ENCODE results near the gene U2SURP.
"Not testable (repeated sequence)": the region's sequence is repeated elsewhere in the genome, so short reads cannot be mapped to it uniquely, and the experiment has no call there.

U2SURP gene

DNA sequence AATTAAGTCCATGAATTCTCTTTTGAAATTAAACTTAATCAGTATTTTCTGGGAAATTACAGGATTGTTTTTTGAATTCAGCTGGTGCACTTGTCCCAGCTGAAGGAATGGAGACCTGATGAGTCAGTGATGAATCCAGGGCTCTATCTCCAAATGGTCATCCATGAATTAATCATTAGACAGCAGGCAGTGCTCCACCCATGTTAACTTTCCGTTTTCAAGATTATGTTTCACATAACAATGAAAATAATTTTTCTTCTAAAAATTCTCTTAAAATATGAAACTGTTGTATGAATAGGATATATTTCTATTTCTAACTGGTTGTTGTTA, 24.0 kb upstream of the U2SURP start:
- DNase-seq, result no peak

DNA sequence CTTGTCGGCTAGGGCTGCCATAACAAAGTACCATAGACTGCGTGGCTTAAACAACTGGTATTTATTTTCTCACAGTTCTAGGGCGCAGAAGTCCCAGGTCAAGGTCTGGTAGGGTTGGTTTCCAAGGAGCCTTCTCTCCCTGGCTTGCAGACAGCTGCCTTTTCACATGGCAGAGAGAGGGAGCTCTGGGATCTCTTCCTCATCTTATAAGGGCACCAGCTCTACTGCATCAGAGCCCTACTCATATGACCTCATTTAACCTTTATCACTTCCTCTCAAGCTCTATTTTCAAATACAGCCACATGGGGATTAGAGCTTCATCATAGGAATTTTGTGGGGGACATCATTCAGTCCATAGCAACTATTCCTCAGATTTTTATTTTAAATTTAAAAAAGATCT, 20.3 kb upstream of the U2SURP start:
- no peak for DNase-seq

DNA sequence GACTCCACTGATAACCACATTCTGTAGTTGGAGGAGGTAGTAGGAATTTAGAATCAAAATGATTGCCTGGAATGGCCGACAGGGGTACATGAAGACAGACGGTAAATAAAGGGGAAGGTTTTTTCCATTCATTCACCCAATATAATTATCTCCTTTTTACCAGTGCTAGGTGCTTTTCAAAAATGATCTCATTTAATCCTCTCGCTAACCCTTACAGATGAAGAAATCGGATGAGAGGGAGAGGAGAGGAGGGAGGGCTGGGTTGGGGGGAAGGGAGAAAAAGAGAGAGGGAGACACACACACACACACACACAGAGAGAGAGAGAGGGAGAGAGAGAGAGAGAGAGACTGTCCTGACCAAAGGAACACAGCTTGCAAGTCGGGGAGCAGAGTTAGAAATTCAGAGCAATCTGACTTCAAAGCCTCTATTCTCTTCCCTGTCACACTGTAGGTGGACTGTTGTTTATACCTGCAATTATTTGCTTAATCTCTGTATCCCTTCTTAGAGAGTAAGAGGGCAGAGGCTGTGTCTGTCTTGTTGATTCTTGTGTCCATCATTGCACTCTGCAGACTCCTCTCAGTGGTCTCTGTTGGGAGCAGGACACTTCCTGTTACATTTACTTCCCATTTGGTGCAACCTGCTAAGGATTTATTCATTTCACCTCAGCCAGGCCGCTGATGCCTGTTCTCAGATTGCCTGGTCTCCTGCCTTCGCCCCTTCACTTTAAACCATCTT, 19.2 kb upstream of the U2SURP start:
- DNase-seq, result no peak

DNA sequence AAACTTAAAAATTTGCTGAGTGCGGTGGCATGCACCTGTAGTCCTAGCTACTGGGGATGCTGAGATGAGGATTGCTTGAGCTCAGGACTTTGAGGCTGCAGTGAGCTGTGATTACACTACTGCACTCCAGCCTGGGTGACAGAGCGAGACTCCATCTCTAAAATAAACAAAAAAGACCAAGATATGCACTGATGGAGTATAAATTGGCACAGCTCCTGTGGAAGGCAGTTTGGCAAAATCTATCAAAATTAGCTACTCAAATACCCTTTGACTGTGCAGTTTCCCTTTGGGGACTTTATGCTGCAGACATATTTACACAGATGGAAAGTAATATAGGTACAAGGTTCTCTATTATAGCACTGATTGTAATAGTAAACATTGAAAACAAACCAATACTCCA, 18.1 kb upstream of the U2SURP start:
- no peak for DNase-seq

DNA sequence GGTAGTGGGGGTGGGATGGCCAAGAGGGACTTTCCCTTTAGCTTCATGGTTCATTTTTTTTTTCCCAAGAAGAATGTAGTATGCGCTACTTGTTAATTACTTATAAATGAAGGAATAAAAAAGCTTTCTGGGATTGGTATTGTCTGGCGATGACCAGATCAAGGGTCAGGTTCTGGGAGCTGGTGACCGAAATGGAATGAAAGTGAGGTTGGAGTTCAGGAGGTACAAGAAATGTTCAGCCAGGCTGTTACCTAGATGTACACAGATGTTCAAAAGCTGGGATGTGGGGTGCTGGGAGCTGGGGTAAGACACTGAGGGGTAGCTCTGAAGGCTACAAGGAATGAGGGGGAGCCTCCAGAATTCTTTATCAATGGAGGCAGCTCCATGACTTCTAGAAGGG, 17.1 kb upstream of the U2SURP start:
- DNase-seq, result no peak

DNA sequence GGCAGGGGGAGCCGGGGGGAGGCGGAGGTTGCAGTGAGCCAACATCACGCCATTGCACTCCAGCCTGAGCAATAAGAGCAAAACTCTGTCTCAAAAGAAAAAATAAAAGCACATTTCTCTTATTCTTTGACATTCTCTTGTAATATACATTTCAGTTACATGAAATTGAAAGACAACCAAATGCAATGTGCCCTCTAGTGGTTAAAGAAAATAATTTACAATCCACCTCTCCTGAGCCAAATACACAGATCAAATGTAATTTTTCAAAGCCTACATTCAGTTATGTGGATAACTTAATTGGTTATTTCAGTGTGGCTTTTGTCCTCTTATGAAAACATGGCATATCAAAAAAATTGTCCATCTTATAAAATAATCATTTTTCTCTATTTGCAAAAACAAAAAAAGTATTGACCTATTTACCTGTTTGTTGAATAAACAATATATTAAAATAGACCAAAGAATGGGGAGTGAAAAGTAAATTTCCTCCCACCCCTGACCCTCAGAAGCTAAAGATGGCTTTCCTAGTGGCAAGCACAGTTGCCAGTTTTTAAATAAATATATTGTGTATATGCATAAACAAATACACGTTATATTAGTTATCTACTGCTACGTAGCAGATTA, 14.2 kb upstream of the U2SURP start:
- peak; percentile 56 for DNase-seq

DNA sequence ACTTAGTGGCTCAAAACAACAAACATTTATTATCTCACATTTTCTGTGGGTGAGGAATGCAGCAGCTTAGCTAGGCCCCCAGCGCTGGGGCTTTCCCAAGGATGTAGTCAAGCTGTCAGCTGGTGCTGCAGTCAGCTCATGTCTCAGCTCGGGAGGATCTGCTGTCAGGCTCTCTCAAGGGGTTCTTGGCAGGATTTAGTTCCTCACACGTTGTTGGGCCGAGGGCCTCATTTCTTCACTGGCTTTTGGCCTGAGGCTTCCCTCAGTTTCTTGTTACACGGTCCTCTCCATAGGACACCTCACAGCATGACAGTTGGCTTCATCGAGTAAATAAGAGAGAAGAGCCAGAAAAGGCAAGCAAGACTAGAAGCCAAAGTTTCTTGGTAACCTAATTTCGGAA, 13.7 kb upstream of the U2SURP start:
- no peak for DNase-seq

- not testable (repeated sequence) for DNase-seq
Measured at GRCh38 chr3:142988221-142988620, 13.1 kb upstream of the U2SURP start.

DNA sequence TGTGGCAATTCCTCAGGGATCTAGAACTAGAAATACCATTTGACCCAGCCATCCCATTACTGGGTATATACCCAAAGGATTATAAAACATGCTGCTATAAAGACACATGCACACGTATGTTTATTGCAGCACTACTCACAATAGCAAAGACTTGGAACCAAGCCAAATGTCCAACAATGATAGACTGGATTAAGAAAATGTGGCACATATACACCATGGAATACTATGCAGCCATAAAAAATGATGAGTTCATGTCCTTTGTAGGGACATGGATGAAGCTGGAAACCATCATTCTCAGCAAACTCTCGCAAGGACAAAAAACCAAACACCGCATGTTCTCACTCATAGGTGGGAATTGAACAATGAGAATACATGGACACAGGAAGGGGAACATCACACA, 12.5 kb upstream of the U2SURP start:
- DNase-seq, result not testable (repeated sequence)

DNA sequence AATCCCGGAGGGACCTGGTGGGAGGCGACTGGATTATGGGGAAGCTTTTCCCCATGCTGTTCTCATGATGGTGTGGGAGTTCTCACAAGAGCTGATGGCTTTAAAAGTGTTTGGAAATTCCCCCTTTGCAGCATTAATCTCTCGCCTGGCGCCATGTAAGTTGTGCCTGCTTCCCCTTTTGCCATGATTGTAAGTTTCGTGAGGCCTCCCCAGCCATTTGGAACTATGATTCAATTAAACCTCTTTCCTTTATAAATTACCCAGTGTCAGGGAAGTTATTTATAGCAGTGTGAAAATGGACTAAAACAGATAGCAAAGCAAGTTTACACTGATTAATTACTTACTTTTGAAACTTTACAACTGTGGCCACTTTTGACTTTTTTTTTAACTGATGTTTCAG, 10.6 kb upstream of the U2SURP start:
- no peak for DNase-seq

GRCh38 chr3:142992323-142992722, 9.0 kb upstream of the U2SURP start:
- DNase-seq, result no peak

DNA sequence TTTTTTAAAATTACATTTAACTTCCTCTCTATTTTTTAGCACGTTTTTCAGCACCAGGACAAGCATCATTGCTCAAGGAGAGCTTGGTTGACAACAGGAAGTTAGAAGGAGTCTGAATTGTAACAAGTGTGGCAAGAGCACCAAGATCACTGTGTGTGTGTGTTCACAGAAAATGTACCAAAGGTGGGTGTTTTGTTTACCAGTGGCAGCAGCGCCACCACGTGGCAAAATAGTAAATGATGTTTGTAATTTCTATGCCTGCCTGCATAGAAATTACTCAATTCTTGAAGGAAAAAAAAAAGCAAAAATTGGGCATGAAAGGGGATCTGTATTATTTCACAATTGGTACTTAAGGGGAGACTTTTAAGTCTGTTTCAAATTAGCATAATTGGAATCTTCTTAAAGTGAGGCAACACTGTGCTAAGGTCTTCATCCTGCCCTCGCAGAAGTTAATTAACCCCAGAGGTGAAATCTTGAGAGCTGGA, 7.4 kb upstream of the U2SURP start:
- peak; percentile 72 for DNase-seq

DNA sequence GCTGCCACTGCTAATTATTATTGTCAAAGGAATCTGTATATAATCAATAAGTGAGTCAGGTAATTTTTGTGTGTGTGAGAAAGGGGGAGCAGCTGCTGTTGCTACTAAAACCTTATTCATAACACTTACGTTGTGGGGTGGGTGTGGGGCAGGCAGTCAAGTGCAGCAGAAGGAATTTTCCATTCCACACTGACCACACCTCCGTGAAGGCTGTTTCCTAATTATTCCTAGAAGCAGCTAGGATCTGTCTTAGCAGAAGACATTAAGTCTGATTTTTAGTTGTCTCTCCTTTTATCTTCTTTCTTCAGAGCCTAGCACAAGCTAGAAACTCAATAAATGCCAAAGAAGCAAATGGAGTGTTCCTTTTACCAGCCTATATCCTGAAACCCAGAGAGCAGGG, 4.0 kb upstream of the U2SURP start:
- DNase-seq, result no peak

GRCh38 chr3:142998439-142998838, 2.9 kb upstream of the U2SURP start:
- no peak for DNase-seq

DNA sequence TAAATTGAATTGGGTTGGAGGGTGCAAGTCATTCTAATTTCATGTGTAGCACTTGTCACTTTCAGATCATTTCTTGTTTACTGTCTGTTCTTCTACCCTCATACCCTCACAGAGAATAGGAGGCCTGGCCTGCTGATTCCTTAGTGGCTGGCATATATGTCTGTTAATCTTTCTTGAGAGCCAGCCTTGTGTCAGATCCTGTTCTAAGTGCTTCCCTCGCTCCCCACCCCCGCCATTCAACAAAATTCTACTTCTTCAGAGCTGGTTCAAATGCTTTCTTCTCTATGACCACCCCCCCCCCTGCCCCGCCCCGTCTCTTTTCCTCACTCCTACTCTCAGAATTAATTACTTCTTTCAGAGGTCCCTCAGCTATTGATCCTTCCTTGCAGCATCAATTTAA, 1.5 kb upstream of the U2SURP start:
- no peak for DNase-seq

DNA sequence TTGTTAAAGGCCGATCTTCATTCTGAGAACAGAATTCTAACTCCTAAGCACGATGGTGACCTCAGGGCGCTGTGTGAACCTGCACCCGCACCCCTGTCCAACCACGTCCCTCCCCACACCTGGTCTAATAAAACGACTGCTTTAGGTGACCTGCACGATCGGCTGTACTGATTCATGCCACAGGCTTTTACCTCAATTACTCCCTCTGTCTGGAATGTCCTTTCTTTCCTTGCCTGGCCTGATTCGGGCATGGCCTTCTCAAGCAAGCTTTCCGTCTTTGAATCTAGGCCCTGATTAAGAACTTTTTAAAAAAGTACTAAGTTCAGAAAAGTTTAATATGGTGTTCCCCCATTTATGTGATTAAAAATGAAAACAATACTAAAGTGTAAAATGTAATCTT, 842 bp upstream of the U2SURP start:
- DNase-seq, result no peak

DNA sequence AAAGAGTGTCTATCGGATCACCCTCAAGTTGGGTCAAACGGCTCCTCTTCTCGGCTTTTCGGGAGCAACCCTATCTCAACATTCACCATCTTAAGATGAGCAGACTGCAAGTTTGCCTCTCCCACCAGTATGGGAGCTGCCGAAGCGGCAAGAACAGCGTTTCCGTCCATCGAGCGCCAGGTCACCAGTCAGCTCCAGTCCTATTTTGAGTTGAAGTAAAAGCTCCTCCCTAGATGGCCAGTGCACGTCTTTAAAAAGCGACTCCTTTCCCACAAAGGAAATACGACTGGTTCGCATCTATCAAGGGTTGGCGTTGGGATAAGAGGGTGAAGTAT, 369 bp upstream of the U2SURP start:
- no peak for DNase-seq

- peak; percentile 31 for DNase-seq
Measured at GRCh38 chr3:143002083-143002712, 828 bp downstream of the U2SURP start.

DNA sequence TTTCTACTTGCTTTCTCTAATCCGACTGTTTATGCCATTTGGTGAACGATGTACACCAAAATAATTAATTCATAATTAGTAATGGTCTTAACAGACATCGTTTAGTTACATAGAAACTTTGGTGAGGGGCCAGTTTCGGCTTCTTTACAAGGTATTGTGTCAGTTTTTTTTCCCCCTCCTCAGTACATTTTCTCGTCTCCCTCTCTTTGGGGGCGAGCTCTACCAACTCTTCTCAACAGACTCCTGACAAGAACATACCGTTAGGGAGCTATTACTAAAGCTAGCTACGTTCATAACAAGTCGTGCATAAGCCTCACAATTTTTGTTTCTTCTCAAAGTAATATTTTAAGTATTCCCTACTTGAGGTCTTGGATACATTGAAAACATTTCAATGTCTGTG, 1.4 kb downstream of the U2SURP start:
- DNase-seq, result no peak

DNA sequence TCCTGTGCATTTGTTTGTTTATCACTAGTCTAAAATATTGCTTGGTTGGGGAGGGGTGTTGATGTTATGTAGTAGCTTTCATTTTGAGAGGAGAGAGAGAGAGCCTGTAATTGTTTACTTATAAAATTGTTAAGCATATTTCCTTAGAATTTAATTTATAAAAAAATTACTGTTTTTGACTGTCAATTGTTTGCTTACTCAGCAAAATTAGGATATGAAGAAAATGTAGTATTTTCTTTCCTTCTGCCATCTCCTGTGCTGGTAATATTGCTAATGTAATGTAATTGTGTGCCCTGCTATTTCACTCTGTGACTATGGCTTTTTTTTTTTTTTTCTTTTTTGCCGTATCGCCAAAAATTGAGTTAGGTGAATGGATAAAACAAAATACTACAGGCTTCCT, 3.5 kb downstream of the U2SURP start:
- no peak for DNase-seq

GRCh38 chr3:143010024-143010423, 8.7 kb downstream of the U2SURP start:
- DNase-seq, result no peak

DNA sequence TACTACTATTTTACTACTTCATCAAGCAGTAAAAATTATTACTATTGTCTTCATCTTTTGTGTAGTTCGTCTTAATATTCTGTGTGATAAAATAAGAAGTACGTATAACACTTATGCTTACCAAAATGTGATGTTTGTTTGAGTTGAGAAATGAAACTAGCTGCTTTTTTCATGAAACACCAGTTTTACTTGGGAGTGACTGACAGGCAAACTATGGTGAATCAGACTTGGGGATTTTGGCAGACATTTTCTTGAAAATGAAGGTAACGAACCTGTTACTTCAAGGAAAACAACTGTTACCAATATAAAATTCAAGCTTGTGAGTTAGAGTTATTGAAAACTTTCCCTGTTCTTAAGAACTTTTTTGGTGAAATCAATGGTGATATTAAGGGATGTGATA, 10.3 kb downstream of the U2SURP start:
- DNase-seq, result no peak

DNA sequence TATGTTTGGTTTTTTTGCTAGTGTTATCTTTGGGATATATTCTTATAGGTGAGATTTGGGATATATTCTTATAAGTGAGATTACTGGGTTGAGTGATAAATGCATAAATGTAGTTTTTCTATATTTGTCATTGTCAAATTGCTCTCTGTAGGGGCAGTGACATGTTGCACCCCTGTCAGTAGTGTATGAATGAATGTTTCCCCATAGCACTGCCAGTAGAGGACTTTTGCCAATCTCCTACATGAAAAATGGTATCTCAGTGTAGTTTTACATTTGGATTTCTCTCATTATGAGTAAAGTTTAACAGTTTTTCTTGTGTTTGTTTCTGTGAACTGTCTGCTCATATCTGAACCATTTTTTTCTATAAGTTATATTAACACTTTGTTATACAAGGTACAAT, 13.6 kb downstream of the U2SURP start:
- DNase-seq, result no peak

- DNase-seq, result peak; percentile 51
Measured at GRCh38 chr3:143016321-143016972, 15.1 kb downstream of the U2SURP start.
